Kidney capillary endothelial cell (primary cell): ENCODE data around the gene RTN4IP1.
"Not testable (repeated sequence)": the region's sequence is repeated elsewhere in the genome, so short reads cannot be mapped to it uniquely, and the experiment has no call there.

ENCODE experiments used
- DNase-seq: peaks from one replicate; pipeline ENCODE4 v3.0.0-alpha.2; 2018; ENCODE audit warnings: low spot score

The RTN4IP1 gene

DNA sequence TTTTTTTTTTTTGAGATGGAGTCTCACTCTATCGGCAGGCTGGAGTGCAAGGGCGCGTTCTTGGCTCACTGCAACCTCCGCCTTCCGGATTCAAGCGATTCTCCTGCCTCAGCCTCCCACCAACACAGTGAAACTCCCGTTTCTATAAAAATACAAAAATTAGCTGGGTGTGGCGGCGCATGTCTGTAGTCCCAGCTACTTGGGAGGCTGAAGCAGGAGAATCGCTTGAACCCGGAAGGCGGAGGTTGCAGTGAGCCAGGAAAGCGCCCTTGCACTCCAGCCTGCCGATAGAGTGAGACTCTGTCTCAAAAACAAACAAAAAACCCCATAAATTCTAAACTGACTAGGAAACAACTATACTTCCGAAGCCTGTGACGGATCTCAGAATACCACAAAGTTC lies 1.5 kb downstream of the RTN4IP1 start:
- DNase-seq = not testable (repeated sequence)

GRCh38 chr6:106626485-106626884 lies 2.8 kb downstream of the RTN4IP1 start:
- no peak for DNase-seq

DNA sequence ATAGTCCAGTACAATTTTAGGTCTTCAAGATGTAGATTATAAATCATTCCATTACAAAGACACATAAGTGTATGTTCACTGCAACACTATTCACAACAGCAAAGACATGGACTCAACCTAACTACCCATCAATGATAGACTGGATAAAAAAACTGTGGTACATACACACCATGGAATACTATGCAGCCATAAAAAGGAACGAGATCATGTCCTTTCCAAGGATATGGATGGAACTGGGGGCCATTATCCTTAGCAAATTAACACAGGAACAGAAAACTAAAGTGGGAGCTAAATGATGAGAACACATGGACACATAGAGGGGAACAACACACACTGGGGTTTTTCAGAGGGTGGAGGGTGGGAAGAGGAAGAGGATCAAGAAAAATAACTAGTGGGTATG lies 6.3 kb downstream of the RTN4IP1 start:
- no peak for DNase-seq

DNA sequence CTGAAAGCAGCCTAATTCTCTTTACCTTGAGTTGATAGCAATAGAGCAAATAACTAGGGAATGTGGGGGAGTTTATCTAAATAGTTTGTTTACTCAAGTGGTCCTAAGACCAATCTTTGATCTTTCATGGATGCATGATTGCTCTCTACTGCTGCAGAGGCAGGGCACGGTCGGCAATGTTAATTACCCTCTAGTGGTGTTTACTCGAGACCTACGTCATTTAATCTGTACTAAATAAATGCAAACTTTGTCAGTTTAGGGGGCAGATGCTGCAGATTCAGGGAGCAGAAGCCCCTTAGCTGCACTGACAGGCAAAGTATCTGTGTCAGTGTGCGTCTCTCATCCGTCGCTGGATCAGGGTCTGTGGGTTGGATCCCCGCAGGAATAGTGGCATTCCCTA lies 6.9 kb downstream of the RTN4IP1 start:
- no peak for DNase-seq

DNA sequence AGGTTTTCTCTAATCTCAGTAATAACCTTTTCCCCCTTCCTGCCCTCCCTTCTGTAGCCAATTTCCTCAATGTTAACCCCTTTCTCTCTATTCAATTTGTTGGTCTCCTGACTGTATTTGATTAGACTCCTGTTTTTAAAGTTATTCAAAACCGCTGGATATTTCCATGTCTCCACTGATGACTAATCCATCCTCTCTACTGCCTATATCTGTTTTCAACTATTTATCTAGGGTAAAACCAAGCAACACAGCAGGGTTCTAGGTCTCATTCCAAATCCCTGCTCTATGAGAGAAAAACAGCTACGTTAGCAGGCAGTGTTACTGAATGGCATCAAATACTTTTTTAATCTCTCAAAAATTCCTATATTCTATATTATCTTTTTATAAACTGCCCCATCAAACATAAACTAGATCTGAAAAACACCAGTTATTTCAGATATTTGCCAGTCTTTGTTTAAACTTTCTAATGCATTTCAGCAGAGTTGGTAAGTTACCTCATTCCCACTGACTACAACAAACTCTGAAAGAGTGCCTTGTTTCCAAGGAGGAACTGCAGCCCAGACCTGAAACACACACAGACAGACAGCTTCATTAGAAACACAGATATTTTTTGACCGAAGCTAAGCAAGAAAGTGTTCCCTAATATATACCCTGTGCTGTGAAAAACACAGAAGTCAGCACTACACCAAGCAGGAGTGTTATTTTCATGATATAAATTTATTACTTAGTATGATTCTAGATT lies 8.2 kb downstream of the RTN4IP1 start:
- DNase-seq = no peak

DNA sequence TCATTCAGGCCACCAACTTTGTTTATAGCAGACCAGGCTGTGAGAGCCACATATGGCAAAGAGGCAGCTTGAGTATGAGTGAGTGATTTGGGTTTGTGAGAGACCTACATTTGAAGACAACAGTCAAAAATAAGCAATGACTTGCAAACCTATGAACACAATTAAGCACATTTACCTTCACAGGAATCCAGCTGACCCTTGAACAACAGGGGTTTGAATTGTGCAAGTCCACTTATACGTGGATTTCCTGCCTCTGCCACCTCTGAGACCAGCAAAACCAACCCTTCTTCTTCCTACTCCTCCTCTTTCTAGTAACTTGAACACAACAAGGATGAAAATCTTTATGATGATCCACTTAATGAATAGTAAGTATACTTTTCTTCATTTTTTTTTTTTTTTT lies 10.1 kb downstream of the RTN4IP1 start:
- DNase-seq = no peak

DNA sequence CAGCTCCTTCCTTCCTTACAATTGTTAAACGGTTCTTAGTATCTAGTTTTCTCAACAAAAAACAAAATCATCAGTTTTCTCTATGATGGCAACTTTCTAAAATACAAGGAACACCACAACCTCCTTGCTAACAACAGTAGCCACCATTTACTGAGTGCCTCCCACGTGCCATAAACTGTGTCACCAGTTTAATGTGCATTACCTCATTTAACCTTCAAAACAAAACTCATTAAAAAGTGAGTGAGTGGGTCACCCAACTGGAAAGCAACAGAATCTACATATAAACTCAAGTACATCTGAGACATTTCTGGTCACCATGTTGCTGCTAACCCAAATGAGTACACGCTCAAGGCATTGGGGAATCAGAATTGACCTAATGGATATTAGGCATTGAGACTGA lies 11.0 kb downstream of the RTN4IP1 start:
- DNase-seq = no peak

DNA sequence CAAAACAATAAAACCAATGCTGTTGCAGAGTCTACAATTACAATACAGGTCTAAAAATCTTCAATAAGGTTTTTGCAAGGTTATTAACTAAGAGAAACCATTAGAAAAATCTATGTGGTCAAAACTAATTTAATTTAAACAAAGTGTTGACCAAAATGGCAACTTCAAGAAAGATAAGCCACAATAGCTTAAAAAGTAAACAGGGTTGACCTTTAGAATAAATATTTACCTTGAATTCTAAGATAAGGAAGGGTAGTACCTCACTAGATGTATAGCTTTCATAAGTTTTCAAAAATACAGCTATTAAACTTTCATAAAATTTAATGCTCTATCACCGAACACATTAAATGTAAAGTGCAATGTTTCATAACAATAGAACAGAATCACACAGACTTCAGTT lies 11.4 kb downstream of the RTN4IP1 start:
- no peak for DNase-seq

DNA sequence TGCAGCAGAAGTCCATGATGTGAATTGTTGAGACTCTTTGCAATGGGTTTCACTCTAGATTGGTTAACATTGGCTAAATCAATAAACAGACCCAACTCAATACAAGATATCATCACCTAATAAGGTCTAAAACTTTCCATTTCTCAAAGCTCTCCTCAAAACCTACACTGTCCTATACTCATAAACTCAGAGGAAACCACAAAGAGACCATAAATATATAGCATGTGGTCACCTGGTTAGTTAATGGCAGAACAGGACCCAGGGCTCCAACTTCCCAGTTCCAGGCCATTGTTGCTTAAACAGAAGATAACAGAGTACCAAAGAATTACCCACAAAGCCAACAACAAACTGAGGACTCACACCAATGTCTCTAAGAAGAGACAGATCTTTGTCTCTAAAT lies 12.0 kb downstream of the RTN4IP1 start:
- no peak for DNase-seq

DNA sequence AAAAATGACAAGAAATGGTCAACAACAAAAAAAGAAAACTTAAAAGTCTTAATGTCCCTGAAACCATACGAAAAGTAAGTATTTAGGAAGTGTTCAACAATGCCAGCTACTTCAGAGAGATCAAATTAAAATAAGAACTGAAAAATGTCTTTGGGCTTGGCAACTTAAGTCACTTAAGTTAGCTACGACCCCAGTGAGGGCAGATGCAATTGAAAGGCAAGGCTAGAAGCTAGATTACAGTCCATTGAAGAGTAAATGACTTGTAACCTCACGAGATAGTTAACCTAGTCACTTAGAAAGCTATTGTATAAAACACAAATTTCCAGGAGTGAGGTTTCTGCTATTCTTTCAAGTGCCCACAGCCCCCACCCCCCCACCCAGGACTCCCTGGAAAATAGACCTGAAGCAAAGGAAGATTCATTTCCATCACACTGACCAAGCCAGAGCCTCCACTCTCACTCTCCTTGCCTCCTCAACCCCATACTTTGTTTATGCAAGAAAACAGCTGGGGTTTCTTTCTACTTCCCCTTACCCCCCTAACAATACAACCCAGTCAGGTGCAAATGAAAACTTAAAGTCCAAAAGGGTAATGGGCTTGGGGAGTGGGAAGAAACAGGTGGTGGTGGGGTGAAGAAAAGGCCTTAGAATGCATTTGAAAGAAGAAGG lies 14.6 kb downstream of the RTN4IP1 start:
- DNase-seq = no peak

- no peak for DNase-seq
Measured at GRCh38 chr6:106614166-106614565, 15.1 kb downstream of the RTN4IP1 start.

DNA sequence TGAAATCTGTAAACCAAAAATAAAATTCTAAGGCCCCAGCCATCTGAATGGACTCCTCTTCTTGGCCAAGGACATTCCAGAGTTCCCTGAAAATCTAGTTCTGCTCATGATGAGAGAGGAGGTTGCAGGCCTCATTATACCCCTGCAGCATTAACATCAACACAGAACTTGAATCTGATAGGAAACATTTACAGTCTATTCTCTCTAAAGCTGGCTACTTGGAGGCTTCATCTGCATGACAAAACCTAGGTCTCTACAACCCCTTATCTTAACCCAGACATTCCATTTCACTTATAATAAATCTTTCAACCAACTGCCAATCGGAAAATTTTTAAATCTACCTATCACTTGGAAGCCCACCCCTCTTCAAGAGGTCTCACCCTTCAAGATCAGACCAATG lies 15.7 kb downstream of the RTN4IP1 start:
- no peak for DNase-seq

DNA sequence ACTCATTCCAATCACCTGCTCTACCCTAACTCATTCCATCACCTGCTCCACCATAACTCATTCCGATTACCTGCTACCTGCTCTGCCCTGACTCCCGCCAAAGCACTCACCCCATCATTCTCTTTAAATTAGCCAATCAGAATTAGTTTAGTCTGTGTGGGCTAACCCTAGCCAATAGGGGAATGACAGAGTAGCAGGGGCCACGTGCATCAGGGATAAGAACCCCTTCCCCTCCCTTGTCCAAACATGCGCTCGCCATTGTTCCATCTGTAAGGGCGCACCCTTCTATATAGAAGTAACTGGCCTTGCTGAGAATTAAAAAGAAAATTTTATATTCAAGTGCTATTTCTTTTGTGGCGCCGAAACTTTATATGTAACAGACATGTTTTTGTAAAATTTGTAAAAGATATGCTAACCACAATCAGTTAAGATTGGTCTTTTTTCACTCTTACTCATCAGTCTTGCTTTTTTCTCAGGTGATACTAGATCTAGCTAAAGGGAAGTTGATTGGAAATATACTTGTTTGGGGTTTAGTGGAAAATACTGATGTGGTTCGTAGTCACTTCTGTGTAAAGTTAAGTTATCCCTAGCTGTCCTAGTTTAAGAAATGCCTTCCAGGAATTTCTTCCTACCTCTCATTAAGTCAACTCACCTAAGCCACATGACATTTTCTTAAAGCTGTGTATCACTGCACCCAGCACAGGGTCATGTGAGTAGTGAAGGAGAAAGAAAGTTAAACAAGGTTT lies 16.5 kb downstream of the RTN4IP1 start:
- DNase-seq = no peak

DNA sequence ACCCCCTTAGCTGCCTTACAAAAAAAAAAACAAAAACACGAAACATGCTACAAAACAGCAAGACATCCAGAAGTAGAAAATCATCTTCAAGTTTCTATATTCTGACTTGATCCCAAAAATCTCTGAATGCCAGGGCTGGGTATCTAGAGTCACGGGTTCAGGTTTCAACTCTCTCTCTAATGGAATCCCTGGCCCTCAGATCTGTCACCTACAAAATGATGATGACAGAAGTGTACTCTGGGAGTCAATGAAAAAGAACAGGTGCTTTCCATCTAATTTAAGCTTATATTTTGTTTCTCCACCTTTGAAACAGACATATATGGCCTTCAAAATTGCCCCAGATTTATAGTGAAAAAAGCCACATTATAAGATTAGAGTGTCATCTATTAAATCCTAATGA lies 18.3 kb downstream of the RTN4IP1 start:
- no peak for DNase-seq

- no peak for DNase-seq
Measured at GRCh38 chr6:106609699-106610098, 19.6 kb downstream of the RTN4IP1 start.

GRCh38 chr6:106608080-106608668 lies 21.1 kb downstream of the RTN4IP1 start:
- peak; percentile 36 for DNase-seq

GRCh38 chr6:106600329-106600728 lies 29.0 kb downstream of the RTN4IP1 start:
- no peak for DNase-seq

DNA sequence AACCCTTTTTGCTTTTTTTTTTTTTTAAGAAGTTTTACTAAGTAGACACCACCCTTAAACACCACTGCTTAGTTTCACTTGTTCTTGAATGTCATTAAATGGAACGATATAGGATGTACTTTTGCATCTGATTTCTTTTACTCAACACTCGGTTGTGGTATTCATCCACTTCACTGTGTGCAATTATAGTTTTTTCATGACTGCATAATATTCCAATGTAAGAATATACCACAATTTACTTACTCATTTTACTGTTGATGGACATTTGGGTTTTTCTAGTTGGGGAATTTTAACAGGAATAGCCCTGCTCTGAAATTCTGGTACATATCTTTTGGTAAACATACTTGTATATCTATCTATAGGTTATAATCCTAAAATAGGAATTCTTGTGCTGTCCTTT lies 29.9 kb downstream of the RTN4IP1 start:
- DNase-seq = no peak

GRCh38 chr6:106591111-106591825 lies 38.0 kb downstream of the RTN4IP1 start:
- no peak for DNase-seq

- not testable (repeated sequence) for DNase-seq
Measured at GRCh38 chr6:106588937-106589336, 40.4 kb downstream of the RTN4IP1 start.

- no peak for DNase-seq
Measured at GRCh38 chr6:106586815-106587415, 42.4 kb downstream of the RTN4IP1 start.

DNA sequence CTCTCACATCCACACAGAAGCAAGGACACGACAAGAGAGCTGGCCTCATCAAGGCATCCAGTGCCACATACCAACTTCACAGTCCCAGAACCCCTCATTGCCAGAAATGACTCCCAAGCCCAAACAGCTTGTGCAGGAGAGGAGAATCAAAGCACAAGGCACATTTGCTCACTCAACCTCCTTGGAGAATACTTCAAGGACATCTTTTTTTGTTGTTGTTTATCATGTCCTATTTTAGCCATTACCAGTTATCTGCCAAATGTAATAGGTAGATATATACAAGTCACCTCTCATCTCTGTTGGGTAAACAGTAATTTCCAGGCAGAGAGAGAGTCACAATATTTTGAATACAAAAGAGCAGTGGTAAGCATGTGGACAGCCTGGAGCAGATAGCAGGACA lies 47.8 kb downstream of the RTN4IP1 start:
- no peak for DNase-seq
